ENCODE results near the gene RYR3. TPM values are rescaled to one million over a fixed set of nuclear protein-coding genes. Genes with fewer than 3 reads are reported as not detected.

The RYR3 gene
- total and polyA plus RNA-seq, 10 of the 15 experiments (the other 5 are each of a cell fraction or from before 2014, with no cell fraction given) = under 0.01 to 0.44 (median 0.16) TPM; not detected in 5

DNA sequence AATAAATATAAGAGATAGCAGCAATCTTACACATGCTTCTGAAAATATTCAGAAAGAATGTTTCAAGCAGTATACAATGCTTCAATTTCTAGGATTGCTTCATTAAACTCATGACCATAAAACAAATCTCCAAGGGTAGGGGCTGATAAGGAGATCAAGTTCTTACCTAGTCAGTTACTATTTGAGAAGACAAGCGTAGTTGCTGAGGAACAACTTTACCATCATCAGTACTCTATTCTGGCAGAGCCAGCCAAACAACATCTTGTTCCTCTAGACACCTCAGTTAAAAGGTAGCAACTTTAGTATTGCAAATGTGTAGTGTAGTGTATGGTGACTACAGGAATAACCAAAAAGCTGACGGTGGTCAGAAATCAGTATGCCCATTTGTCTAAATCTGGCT lies 572.2 kb downstream of the RYR3 start (continued):
- TF ChIP-seq KLF5 (IDR thresholded peaks at IDR 0.05; ENCODE audit: partially characterized antibody) (no peak), MXI1 (IDR thresholded peaks at IDR 0.05; ENCODE audit: low read depth, low read length) (no peak), BCL11A (IDR thresholded peaks at IDR 0.05; ENCODE audit: low read depth, low read length) (no peak), CBX3 (IDR thresholded peaks at IDR 0.05; ENCODE audit: borderline replicate concordance, low read depth) (no peak), SIX5 (IDR thresholded peaks at IDR 0.05; ENCODE audit: low read depth, low read length, severe bottlenecking) (no peak)
- TF ChIP-seq, protein P1, sequence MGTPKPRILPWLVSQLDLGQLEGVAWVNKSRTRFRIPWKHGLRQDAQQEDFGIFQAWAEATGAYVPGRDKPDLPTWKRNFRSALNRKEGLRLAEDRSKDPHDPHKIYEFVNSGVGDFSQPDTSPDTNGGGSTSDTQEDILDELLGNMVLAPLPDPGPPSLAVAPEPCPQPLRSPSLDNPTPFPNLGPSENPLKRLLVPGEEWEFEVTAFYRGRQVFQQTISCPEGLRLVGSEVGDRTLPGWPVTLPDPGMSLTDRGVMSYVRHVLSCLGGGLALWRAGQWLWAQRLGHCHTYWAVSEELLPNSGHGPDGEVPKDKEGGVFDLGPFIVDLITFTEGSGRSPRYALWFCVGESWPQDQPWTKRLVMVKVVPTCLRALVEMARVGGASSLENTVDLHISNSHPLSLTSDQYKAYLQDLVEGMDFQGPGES (IDR thresholded peaks at IDR 0.05) = no peak

DNA sequence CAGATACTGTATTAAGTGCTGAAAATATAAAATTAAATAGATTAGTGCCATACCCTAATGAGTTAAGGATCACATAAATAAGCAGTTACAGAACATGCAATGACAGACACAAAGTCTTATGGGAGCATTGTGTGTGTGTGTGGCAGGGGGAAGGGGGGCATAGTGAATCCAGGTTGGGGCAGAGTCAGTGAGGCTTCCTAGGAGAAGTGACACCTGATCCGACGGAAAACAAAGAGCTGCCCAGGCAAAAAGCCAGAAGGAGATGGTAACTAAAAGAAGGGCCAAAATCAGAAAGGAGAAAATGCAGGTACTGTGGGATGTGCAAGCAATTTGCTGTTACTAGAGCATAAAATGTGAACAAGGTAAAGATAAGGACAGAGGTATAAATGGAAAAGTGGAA lies 577.4 kb downstream of the RYR3 start:
- in situ Hi-C loops (cut with MboI) = no loop called here
- Histone ChIP-seq H3K9ac (ENCODE audit: control insufficient read depth, insufficient read depth, low read length) (no peak overlapping the region), H3K4me1 (ENCODE audit: control insufficient read depth, insufficient read depth, low read length) (no peaks in the 10 kb centered on the region), H3K36me3 (ENCODE audit: control insufficient read depth in 2 of 2, insufficient read depth in 2 of 2, low read length in 1 of 2) (no peaks in the 10 kb centered on the region), H4K20me1 (ENCODE audit: control insufficient read depth, insufficient read depth) (no peaks in the 10 kb centered on the region), H2AFZ (ENCODE audit: control insufficient read depth, low read depth, low read length) (no peak overlapping the region), H3K9me3 (replicated peaks; ENCODE audit: control insufficient read depth, insufficient read depth, low read length) (no peaks in the 10 kb centered on the region; the same call in 2 of the 3 replicates), H3K27me3 (replicated peaks in 1 of 2; ENCODE audit: control insufficient read depth in 2 of 2, insufficient read depth in 2 of 2, low read length in 1 of 2) (no peaks in the 10 kb centered on the region), H3K4me3 (no peak overlapping the region), H3K79me2 (ENCODE audit: control insufficient read depth, insufficient read depth, low read length) (no peaks in the 10 kb centered on the region), H3K27ac (ENCODE audit: control insufficient read depth, insufficient read depth) (no peak overlapping the region), H3K4me2 (ENCODE audit: control insufficient read depth, insufficient read depth) (no peak overlapping the region)
- SMC1A ChIA-PET (ENCODE audit: uncharacterized antibody, unreplicated experiment) = no interaction called here
- no peak for ATAC-seq
- no peak for TF ChIP-seq JUND (IDR thresholded peaks at IDR 0.05; ENCODE audit: low read depth, low read length)
- TF ChIP-seq ZNF24 (IDR thresholded peaks at IDR 0.05) = no peak
- TF ChIP-seq SMAD5 (IDR thresholded peaks at IDR 0.05; ENCODE audit: low read depth) = no peak
- no peak for TF ChIP-seq BACH1 (IDR thresholded peaks at IDR 0.05; ENCODE audit: borderline replicate concordance)
- TF ChIP-seq MEF2B (IDR thresholded peaks at IDR 0.05; ENCODE audit: partially characterized antibody, poor library complexity, severe bottlenecking) = no peak
- TF ChIP-seq SPI1 (IDR thresholded peaks at IDR 0.05; ENCODE audit: borderline replicate concordance, insufficient read depth, low read depth, low read length) = no peak
- no peak for TF ChIP-seq BMI1 (IDR thresholded peaks at IDR 0.05; ENCODE audit: borderline replicate concordance)
- TF ChIP-seq, protein P2, sequence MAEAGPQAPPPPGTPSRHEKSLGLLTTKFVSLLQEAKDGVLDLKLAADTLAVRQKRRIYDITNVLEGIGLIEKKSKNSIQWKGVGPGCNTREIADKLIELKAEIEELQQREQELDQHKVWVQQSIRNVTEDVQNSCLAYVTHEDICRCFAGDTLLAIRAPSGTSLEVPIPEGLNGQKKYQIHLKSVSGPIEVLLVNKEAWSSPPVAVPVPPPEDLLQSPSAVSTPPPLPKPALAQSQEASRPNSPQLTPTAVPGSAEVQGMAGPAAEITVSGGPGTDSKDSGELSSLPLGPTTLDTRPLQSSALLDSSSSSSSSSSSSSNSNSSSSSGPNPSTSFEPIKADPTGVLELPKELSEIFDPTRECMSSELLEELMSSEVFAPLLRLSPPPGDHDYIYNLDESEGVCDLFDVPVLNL (IDR thresholded peaks at IDR 0.05; ENCODE audit: low read depth, low read length) = no peak
- no peak for TF ChIP-seq STAT1 (conservative IDR thresholded peaks at IDR 0.05)
- no peak for TF ChIP-seq FOS (IDR thresholded peaks at IDR 0.05; ENCODE audit: borderline replicate concordance, extremely low read depth, insufficient read length)
- TF ChIP-seq RELA (IDR thresholded peaks at IDR 0.05; ENCODE audit: borderline replicate concordance, partially characterized antibody) = no peak
- no peak for TF ChIP-seq BCL11A (IDR thresholded peaks at IDR 0.05; ENCODE audit: low read depth, low read length)
- TF ChIP-seq CBX3 (IDR thresholded peaks at IDR 0.05; ENCODE audit: borderline replicate concordance, low read depth) = no peak
- TF ChIP-seq EED (IDR thresholded peaks at IDR 0.05; ENCODE audit: low read depth) = no peak
- TF ChIP-seq, protein P3, sequence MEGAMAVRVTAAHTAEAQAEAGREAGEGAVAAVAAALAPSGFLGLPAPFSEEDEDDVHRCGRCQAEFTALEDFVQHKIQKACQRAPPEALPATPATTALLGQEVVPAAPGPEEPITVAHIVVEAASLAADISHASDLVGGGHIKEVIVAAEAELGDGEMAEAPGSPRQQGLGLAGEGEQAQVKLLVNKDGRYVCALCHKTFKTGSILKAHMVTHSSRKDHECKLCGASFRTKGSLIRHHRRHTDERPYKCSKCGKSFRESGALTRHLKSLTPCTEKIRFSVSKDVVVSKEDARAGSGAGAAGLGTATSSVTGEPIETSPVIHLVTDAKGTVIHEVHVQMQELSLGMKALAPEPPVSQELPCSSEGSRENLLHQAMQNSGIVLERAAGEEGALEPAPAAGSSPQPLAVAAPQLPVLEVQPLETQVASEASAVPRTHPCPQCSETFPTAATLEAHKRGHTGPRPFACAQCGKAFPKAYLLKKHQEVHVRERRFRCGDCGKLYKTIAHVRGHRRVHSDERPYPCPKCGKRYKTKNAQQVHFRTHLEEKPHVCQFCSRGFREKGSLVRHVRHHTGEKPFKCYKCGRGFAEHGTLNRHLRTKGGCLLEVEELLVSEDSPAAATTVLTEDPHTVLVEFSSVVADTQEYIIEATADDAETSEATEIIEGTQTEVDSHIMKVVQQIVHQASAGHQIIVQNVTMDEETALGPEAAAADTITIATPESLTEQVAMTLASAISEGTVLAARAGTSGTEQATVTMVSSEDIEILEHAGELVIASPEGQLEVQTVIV (IDR thresholded peaks at IDR 0.05; ENCODE audit: borderline replicate concordance, partially characterized antibody) = no peak
- no peak for DNase-seq (ENCODE audit: low read depth, low spot score)
- no TSS peak for BruUV-seq (replicated peaks)
- CTCF ChIA-PET = no interaction called here
- RAD21 ChIA-PET (ENCODE audit: unreplicated experiment) = no interaction called here
- POLR2A ChIA-PET = no interaction called here
- WGBS (ENCODE audit: insufficient coverage, insufficient replicate concordance, low lambda C conversion rate, missing lambda C conversion rate) = 86% methylated on average over 2 of the region's 2 CpGs
- no peak for FAIRE-seq
- intact Hi-C loops (cut with micrococcal nuclease; ENCODE audit: unreplicated experiment) = no loop called here
